Cardiac septum (tissue), 1 donor: ENCODE results near the gene CPLX1. TPM values are rescaled to one million over a fixed set of nuclear protein-coding genes. Genes with fewer than 3 reads are reported as not detected.

Experiments
- DNase-seq: peaks from one replicate; pipeline ENCODE4 v3.0.0-alpha.2; 2020; ENCODE audit warnings: low spot score
- intact Hi-C: fragments of 100-400 bp; cut with DNase I; formaldehyde crosslinking; loops from one replicate; pipeline ENCODE4 v1.14.0; 2022
- total RNA-seq: library from RNA; stranded (reverse); fragmentation: NEBNext Ultra II Directional; extraction: Animal tissue kit (Norgen Biotek cat#: 25700); gene quantifications from one replicate; pipeline ENCODE4 v1.2.1, GENCODE V29; 2021
- donor health status: DM: no; HTN: no; CAD: no.

The CPLX1 gene
- total RNA-seq, 1 donor from 2014 or later: 9.4 TPM

- DNase-seq: no peak
- intact Hi-C loops: no loop called here
Measured at GRCh38 chr4:835148-836002, 9.4 kb upstream of the CPLX1 start.

- intact Hi-C loops: no loop called here
- DNase-seq: no peak
Measured at GRCh38 chr4:834368-835147, 8.6 kb upstream of the CPLX1 start.

GRCh38 chr4:833731-834367, 7.9 kb upstream of the CPLX1 start:
- DNase-seq: no peak
- intact Hi-C loops: no loop called here

- no peak for DNase-seq
- intact Hi-C loops: no loop called here
Measured at GRCh38 chr4:833156-833555, 7.2 kb upstream of the CPLX1 start.

- intact Hi-C loops: no loop called here
- DNase-seq: no peak
Measured at GRCh38 chr4:832536-832935, 6.6 kb upstream of the CPLX1 start.

- intact Hi-C loops: no loop called here
- DNase-seq: no peak
Measured at GRCh38 chr4:832108-832507, 6.2 kb upstream of the CPLX1 start.

- intact Hi-C loops: no loop called here
- DNase-seq: peak; percentile 64
Measured at GRCh38 chr4:831483-831805, 5.5 kb upstream of the CPLX1 start.

- DNase-seq: peak; percentile 72
- intact Hi-C loops: no loop called here
Measured at GRCh38 chr4:830601-831482, 4.9 kb upstream of the CPLX1 start.

- intact Hi-C loops: loop anchor here (5.0 kb wide), 1 partner anchor 48 kb away; no protein-coding TSS in a partner anchor
- peak; percentile 72 for DNase-seq
Measured at GRCh38 chr4:829761-830600, 4.1 kb upstream of the CPLX1 start.

- intact Hi-C loops: loop anchor here (5.0 kb wide), 1 partner anchor 47 kb away; no protein-coding TSS in a partner anchor
- peak; percentile 60 for DNase-seq
Measured at GRCh38 chr4:829291-829690, 3.4 kb upstream of the CPLX1 start.

GRCh38 chr4:828641-829271, 2.8 kb upstream of the CPLX1 start:
- intact Hi-C loops: loop anchor here (5.0 kb wide), 1 partner anchor 46 kb away; no protein-coding TSS in a partner anchor
- peak; percentile 77 for DNase-seq

GRCh38 chr4:827209-828081, 1.5 kb upstream of the CPLX1 start:
- DNase-seq: peak; percentile 66
- intact Hi-C loops: loop anchor here (5.0 kb wide), 1 partner anchor 45 kb away; no protein-coding TSS in a partner anchor

- peak; percentile 59 for DNase-seq
- intact Hi-C loops: loop anchor here (5.0 kb wide), 1 partner anchor 44 kb away; no protein-coding TSS in a partner anchor
Measured at GRCh38 chr4:826508-827208, 729 bp upstream of the CPLX1 start.

- intact Hi-C loops: loop anchor here (5.0 kb wide), 1 partner anchor 43 kb away; no protein-coding TSS in a partner anchor
- DNase-seq: peak; percentile 58
Measured at GRCh38 chr4:825063-825970, 612 bp downstream of the CPLX1 start.

GRCh38 chr4:824461-825062, 1.4 kb downstream of the CPLX1 start:
- intact Hi-C loops: loop anchor here (5.0 kb wide), 1 partner anchor 42 kb away; no protein-coding TSS in a partner anchor
- peak; percentile 53 for DNase-seq
